ENCODE data around the gene EEF1AKMT1.
"Not testable (repeated sequence)": the region's sequence is repeated elsewhere in the genome, so short reads cannot be mapped to it uniquely, and the experiment has no call there.

Gene EEF1AKMT1

DNA sequence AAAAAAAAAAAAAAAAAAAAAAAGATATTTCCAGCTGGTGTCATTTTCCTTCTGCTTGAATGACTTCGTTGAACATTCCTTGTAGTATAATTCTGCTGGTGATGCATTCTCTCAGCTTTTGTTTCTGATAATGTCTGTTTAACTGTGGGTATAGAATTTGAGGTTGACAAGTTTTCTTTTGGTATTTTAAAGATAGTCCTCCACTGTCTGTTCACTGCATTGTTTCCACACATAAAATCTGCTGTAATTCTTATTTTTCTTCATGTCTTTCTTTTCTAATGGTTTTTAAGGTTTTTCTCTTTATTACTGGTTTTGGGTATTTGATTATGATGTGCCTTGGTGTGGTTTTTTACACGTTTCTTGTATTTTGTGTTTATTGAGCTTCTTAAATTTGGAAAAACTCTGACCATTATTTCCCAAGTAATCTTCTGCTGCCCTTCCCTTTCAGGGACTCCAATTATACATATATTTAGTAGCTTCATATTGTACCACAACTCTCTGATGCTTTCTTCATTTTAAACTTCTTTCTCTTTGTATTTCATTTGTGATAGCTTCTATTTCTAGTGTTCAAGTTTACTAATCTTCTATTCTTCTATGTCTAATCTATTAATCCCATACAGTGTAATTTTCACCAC lies 6.3 kb downstream of the EEF1AKMT1 start:
- DNase-seq: no peak
- Histone ChIP-seq H3K27ac (no peak overlapping the region), H3K27me3 (ENCODE audit: insufficient read depth, low read depth, severe bottlenecking) (no peaks in the 10 kb centered on the region), H3K9me3 (ENCODE audit: severe bottlenecking) (no peaks in the 10 kb centered on the region), H3K36me3 (peaks cover 4% of the 10 kb centered on the region; the same call in 1 of the 2 replicates), H3K4me3 (ENCODE audit: low read depth, low read length) (no peak overlapping the region)
- TF ChIP-seq, protein P1, sequence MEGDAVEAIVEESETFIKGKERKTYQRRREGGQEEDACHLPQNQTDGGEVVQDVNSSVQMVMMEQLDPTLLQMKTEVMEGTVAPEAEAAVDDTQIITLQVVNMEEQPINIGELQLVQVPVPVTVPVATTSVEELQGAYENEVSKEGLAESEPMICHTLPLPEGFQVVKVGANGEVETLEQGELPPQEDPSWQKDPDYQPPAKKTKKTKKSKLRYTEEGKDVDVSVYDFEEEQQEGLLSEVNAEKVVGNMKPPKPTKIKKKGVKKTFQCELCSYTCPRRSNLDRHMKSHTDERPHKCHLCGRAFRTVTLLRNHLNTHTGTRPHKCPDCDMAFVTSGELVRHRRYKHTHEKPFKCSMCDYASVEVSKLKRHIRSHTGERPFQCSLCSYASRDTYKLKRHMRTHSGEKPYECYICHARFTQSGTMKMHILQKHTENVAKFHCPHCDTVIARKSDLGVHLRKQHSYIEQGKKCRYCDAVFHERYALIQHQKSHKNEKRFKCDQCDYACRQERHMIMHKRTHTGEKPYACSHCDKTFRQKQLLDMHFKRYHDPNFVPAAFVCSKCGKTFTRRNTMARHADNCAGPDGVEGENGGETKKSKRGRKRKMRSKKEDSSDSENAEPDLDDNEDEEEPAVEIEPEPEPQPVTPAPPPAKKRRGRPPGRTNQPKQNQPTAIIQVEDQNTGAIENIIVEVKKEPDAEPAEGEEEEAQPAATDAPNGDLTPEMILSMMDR (IDR thresholded peaks at IDR 0.05; ENCODE audit: low read depth, low read length): no peak

DNA sequence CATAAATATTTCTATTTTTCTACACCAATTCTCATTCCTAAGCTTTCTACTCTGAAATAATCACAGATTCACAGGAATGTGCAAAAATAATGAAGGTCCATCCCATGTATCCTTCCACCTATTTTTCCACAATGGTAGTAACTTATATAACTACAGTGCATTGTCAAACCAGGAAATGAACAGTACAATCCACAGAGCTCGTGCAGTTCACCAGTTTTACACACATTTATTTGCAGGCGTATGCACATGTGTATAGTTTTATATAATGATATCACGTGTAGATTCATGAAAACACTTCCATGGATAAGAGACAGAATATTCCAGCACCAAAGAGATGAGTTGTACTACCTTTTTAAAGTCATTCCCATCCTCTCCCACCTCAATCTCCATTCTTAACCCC lies 12.9 kb downstream of the EEF1AKMT1 start:
- TF ChIP-seq, protein P1 (IDR thresholded peaks at IDR 0.05; ENCODE audit: low read depth, low read length): no peak
- no peak overlapping the region for H3K27ac ChIP-seq
- peaks cover 10% of the 10 kb centered on the region for H3K9me3 ChIP-seq (ENCODE audit: severe bottlenecking)
- no peak for DNase-seq
- no peaks in the 10 kb centered on the region for H3K36me3 ChIP-seq
- H3K4me3 ChIP-seq (ENCODE audit: low read depth, low read length): no peak overlapping the region
- H3K27me3 ChIP-seq (ENCODE audit: insufficient read depth, low read depth, severe bottlenecking): no peaks in the 10 kb centered on the region

DNA sequence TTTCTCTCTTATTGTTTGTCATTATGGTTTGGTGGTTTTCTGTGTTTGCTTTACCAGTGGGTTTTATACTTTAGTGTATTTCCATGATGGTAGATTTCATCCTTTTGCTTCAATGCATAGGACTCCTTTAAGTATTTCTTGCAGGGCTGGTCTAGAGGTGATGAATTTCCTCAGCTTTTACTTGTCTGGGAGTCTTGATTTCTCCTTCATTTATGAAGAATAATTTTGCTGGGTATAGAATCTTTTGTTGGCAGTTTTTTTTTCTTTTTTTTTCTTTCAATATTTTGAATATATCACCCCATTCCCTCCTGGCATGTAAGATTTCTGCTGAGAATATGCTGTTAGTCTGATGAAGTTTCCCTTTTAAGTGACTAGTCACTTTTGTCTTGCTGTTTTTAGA lies 19.8 kb downstream of the EEF1AKMT1 start:
- TF ChIP-seq, protein P1 (IDR thresholded peaks at IDR 0.05; ENCODE audit: low read depth, low read length): no peak
- no peak overlapping the region for H3K4me3 ChIP-seq (ENCODE audit: low read depth, low read length)
- no peaks in the 10 kb centered on the region for H3K36me3 ChIP-seq
- no peak overlapping the region for H3K27ac ChIP-seq
- peaks cover 36% of the 10 kb centered on the region for H3K9me3 ChIP-seq (ENCODE audit: severe bottlenecking)
- no peaks in the 10 kb centered on the region for H3K27me3 ChIP-seq (ENCODE audit: insufficient read depth, low read depth, severe bottlenecking)
- no peak for DNase-seq

DNA sequence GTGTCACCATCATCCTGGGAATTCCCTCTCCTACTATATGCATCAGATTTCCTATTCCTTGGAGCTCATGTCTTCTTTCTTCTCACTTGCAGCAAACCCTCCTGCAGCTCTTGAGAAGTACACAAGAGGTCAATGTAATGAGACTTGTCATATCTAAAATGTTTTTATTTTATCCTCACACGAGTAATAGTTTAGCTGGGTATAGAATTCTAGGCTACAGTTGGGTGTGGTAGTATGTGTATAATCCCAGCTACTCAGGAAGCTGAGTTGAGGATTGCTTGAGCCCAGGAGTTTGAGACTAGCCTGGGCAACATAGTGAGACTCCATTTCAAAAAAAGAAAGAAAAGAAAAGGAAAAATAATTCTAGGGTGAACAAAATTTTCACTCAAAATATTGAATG lies 24.4 kb downstream of the EEF1AKMT1 start:
- H3K36me3 ChIP-seq: no peaks in the 10 kb centered on the region
- no peak for DNase-seq
- TF ChIP-seq, protein P1 (IDR thresholded peaks at IDR 0.05; ENCODE audit: low read depth, low read length): no peak
- no peak overlapping the region for H3K4me3 ChIP-seq (ENCODE audit: low read depth, low read length)
- peaks cover 21% of the 10 kb centered on the region for H3K9me3 ChIP-seq (ENCODE audit: severe bottlenecking)
- H3K27ac ChIP-seq: no peak overlapping the region
- no peaks in the 10 kb centered on the region for H3K27me3 ChIP-seq (ENCODE audit: insufficient read depth, low read depth, severe bottlenecking)

DNA sequence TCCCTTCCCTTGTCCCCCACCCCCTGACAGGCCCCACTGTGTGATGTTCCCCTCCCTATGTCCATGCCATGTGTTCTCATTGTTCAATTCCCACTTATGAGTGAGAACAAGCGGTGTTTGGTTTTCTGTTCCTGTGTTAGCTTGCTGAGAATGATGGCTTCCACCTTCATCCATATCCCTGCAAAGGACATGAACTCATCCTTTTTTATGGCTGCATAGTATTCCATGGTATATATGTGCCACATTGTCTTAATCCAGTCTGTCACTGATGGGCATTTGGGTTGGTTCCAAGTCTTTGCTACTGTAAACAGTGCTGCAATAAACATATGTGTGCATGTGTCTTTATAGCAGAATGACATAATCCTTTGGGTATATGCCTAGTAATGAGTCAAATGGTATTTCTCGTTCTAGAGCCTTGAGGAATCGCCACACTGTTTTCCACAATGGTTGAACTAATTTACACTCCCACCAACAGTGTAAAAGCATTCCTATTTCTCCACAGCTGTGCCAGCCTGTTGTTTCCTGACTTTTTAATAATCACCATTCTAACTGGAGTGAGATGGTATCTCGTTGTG lies 29.8 kb downstream of the EEF1AKMT1 start:
- H3K4me3 ChIP-seq (ENCODE audit: low read depth, low read length); DNase-seq; H3K27me3 ChIP-seq (ENCODE audit: insufficient read depth, low read depth, severe bottlenecking); H3K36me3 ChIP-seq; H3K27ac ChIP-seq: not testable (repeated sequence)
- peaks cover 18% of the 10 kb centered on the region for H3K9me3 ChIP-seq (ENCODE audit: severe bottlenecking)

DNA sequence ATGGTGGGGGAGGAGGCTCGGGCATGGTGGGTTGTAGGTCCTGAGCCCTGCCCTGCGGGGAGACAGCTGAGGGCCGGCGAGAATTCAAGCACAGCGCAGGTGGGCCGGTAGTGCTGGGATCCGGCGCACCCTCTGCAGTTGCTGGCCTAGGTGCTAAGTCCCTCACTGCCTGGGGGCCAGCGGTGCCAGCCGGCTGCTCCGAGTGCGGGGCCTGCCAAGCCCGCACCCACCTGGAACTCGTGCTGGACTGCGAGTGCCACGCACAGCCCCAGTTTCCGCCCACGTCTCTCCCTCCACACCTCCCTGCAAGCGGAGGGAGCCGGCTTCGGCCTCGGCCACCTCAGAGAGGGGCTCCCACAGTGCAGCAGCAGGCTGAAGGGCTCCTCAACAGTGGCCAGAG lies 33.7 kb downstream of the EEF1AKMT1 start:
- H3K9me3 ChIP-seq (ENCODE audit: severe bottlenecking): peaks cover 16% of the 10 kb centered on the region
- no peaks in the 10 kb centered on the region for H3K27me3 ChIP-seq (ENCODE audit: insufficient read depth, low read depth, severe bottlenecking)
- no peak for DNase-seq
- H3K27ac ChIP-seq: no peak overlapping the region
- H3K4me3 ChIP-seq (ENCODE audit: low read depth, low read length): no peak overlapping the region
- no peaks in the 10 kb centered on the region for H3K36me3 ChIP-seq
- TF ChIP-seq, protein P1 (IDR thresholded peaks at IDR 0.05; ENCODE audit: low read depth, low read length): no peak
